Measurements from ENCODE around the gene LY86. TPM values are rescaled to one million over a fixed set of nuclear protein-coding genes. Genes with fewer than 3 reads are reported as not detected.

Gene LY86
- total RNA-seq, 2 donors from 2014 or later = 0.91 to 1.3 TPM

- intact Hi-C loops (cut with DNase I) = no loop called here
- no peak overlapping the region for H3K9ac ChIP-seq (ENCODE audit: low read depth in 2 of 2, low read length in 2 of 2)
- no peak for DNase-seq
- H3K9me3 ChIP-seq = no peaks in the 10 kb centered on the region
- no peak for TF ChIP-seq CTCF (IDR thresholded peaks at IDR 0.05)
- no peaks in the 10 kb centered on the region for H3K4me1 ChIP-seq
- H3K27me3 ChIP-seq = no peaks in the 10 kb centered on the region
- no peak overlapping the region for H3K27ac ChIP-seq
- no peak overlapping the region for H3K4me3 ChIP-seq
- H3K36me3 ChIP-seq = no peaks in the 10 kb centered on the region
Observed at GRCh38 chr6:6597682-6598081, 9.2 kb downstream of the LY86 start.

- no peak for DNase-seq
- H3K36me3 ChIP-seq = no peaks in the 10 kb centered on the region
- TF ChIP-seq CTCF (IDR thresholded peaks at IDR 0.05) = no peak
- no peaks in the 10 kb centered on the region for H3K27me3 ChIP-seq
- no peaks in the 10 kb centered on the region for H3K4me1 ChIP-seq
- H3K4me3 ChIP-seq = no peak overlapping the region
- no peak overlapping the region for H3K27ac ChIP-seq
- no peak overlapping the region for H3K9ac ChIP-seq (ENCODE audit: low read depth in 2 of 2, low read length in 2 of 2)
- intact Hi-C loops (cut with DNase I) = no loop called here
- no peaks in the 10 kb centered on the region for H3K9me3 ChIP-seq
Observed at GRCh38 chr6:6599468-6599873, 11.0 kb downstream of the LY86 start.

- no peak for TF ChIP-seq CTCF (IDR thresholded peaks at IDR 0.05)
- DNase-seq = no peak
- Histone ChIP-seq H3K4me3 (no peak overlapping the region), H3K9me3 (no peaks in the 10 kb centered on the region), H3K27ac (no peak overlapping the region), H3K36me3 (no peaks in the 10 kb centered on the region), H3K4me1 (no peaks in the 10 kb centered on the region), H3K9ac (ENCODE audit: low read depth in 2 of 2, low read length in 2 of 2) (no peak overlapping the region), H3K27me3 (no peaks in the 10 kb centered on the region)
- intact Hi-C loops (cut with DNase I) = no loop called here
Observed at GRCh38 chr6:6600875-6601274, 12.4 kb downstream of the LY86 start.

GRCh38 chr6:6602262-6602661 lies 13.7 kb downstream of the LY86 start:
- Histone ChIP-seq H3K9me3 (no peaks in the 10 kb centered on the region), H3K27ac (no peak overlapping the region), H3K4me3 (no peak overlapping the region), H3K4me1 (no peaks in the 10 kb centered on the region), H3K36me3 (no peaks in the 10 kb centered on the region), H3K27me3 (no peaks in the 10 kb centered on the region), H3K9ac (ENCODE audit: low read depth in 2 of 2, low read length in 2 of 2) (no peak overlapping the region)
- intact Hi-C loops (cut with DNase I) = no loop called here
- no peak for TF ChIP-seq CTCF (IDR thresholded peaks at IDR 0.05)
- DNase-seq = no peak

- no peak overlapping the region for H3K9ac ChIP-seq (ENCODE audit: low read depth in 2 of 2, low read length in 2 of 2)
- H3K4me3 ChIP-seq = no peak overlapping the region
- H3K4me1 ChIP-seq = no peaks in the 10 kb centered on the region
- H3K9me3 ChIP-seq = no peaks in the 10 kb centered on the region
- no peak overlapping the region for H3K27ac ChIP-seq
- no peaks in the 10 kb centered on the region for H3K27me3 ChIP-seq
- DNase-seq = no peak
- intact Hi-C loops (cut with DNase I) = no loop called here
- TF ChIP-seq CTCF (IDR thresholded peaks at IDR 0.05) = no peak
- no peaks in the 10 kb centered on the region for H3K36me3 ChIP-seq
Observed at GRCh38 chr6:6603317-6603716, 14.8 kb downstream of the LY86 start.

- no peak overlapping the region for H3K9ac ChIP-seq (ENCODE audit: low read depth in 2 of 2, low read length in 2 of 2)
Observed at GRCh38 chr6:6604015-6604414, 15.5 kb downstream of the LY86 start.

More at GRCh38 chr6:6604015-6604414, 15.5 kb downstream of the LY86 start:
- no peaks in the 10 kb centered on the region for H3K4me1 ChIP-seq
- H3K36me3 ChIP-seq = no peaks in the 10 kb centered on the region
- DNase-seq = no peak
- TF ChIP-seq CTCF (IDR thresholded peaks at IDR 0.05) = no peak
- H3K9me3 ChIP-seq = no peaks in the 10 kb centered on the region
- intact Hi-C loops (cut with DNase I) = no loop called here
- no peak overlapping the region for H3K4me3 ChIP-seq
- H3K27me3 ChIP-seq = no peaks in the 10 kb centered on the region
- H3K27ac ChIP-seq = no peak overlapping the region
